ENCODE results near the gene RAI1.
A peak's percentile ranks its signal among the peaks of the same experiment; 100 is the strongest.
"Not testable (repeated sequence)": the region's sequence is repeated elsewhere in the genome, so short reads cannot be mapped to it uniquely, and the experiment has no call there.

Gene RAI1

GRCh38 chr17:17681187-17681743 is at the start of gene RAI1:
Gene RAI1 (plus strand): TSS chr17:17681458. CDS start chr17:17792949, 111,491 bp downstream.
- ChIA-PET CTCF (interaction anchor here (0.8 to 5.0 kb wide), 26 partner anchors 9 to 356 kb away, joined by 3 to 57 read pairs (median 7); no protein-coding TSS in a partner anchor), POLR2A (no interaction called here)
- peak; percentile 86 for DNase-seq (ENCODE audit: extremely low spot score)
- TF ChIP-seq CTCF (IDR thresholded peaks at IDR 0.05; ENCODE audit: control extremely low read depth, extremely low read depth, low read depth, missing control alignments): peak; percentile 92

GRCh38 chr17:17632690-17633089 is 48.6 kb upstream of the RAI1 start:
- CTCF ChIA-PET: interaction anchor here (1.7 to 3.7 kb wide), 4 partner anchors 9 to 277 kb away, joined by 7 to 34 read pairs (median 12); no protein-coding TSS in a partner anchor
- POLR2A ChIA-PET; DNase-seq (ENCODE audit: extremely low spot score): not testable (repeated sequence)

- POLR2A ChIA-PET: no interaction called here
- CTCF ChIA-PET: interaction anchor here (1.7 to 3.7 kb wide), 4 partner anchors 8 to 277 kb away, joined by 7 to 34 read pairs (median 12); no protein-coding TSS in a partner anchor
- no peak for DNase-seq (ENCODE audit: extremely low spot score)
- no peak for TF ChIP-seq CTCF (IDR thresholded peaks at IDR 0.05; ENCODE audit: control extremely low read depth, extremely low read depth, low read depth, missing control alignments)
Measured at GRCh38 chr17:17633310-17633709, 47.9 kb upstream of the RAI1 start.

- no peak for DNase-seq (ENCODE audit: extremely low spot score)
- ChIA-PET CTCF (interaction anchor here (0.9 to 8.7 kb wide), 3 partner anchors 128 to 281 kb away, joined by 3 to 168 read pairs (median 4); no protein-coding TSS in a partner anchor), POLR2A (no interaction called here)
- TF ChIP-seq CTCF (IDR thresholded peaks at IDR 0.05; ENCODE audit: control extremely low read depth, extremely low read depth, low read depth, missing control alignments): no peak
Measured at GRCh38 chr17:17635126-17635525, 46.1 kb upstream of the RAI1 start.

- POLR2A ChIA-PET: interaction anchor here (0.6 kb wide), 1 partner anchor 13 kb away, joined by 8 read pairs; no protein-coding TSS in a partner anchor
- CTCF ChIA-PET: interaction anchor here (1.0 to 8.7 kb wide), 4 partner anchors 16 to 282 kb away, joined by 3 to 168 read pairs (median 4); no protein-coding TSS in a partner anchor
- DNase-seq (ENCODE audit: extremely low spot score): not testable (repeated sequence)
Measured at GRCh38 chr17:17635537-17636271, 45.6 kb upstream of the RAI1 start.

GRCh38 chr17:17636272-17636885 is 44.9 kb upstream of the RAI1 start:
- ChIA-PET CTCF (interaction anchor here (1.0 to 8.7 kb wide), 4 partner anchors 17 to 282 kb away, joined by 3 to 168 read pairs (median 4); no protein-coding TSS in a partner anchor), POLR2A (interaction anchor here (0.6 kb wide), 1 partner anchor 13 kb away, joined by 8 read pairs; no protein-coding TSS in a partner anchor)
- no peak for DNase-seq (ENCODE audit: extremely low spot score)
- no peak for TF ChIP-seq CTCF (IDR thresholded peaks at IDR 0.05; ENCODE audit: control extremely low read depth, extremely low read depth, low read depth, missing control alignments)

GRCh38 chr17:17638467-17638866 is 42.8 kb upstream of the RAI1 start:
- ChIA-PET POLR2A (interaction anchor here (0.5 kb wide), 1 partner anchor 10 kb away, joined by 3 read pairs; no protein-coding TSS in a partner anchor), CTCF (interaction anchor here (1.5 to 8.7 kb wide), 3 partner anchors 25 to 284 kb away, joined by 3 to 168 read pairs (median 5); partner anchors contain the start of gene RASD1)
- DNase-seq (ENCODE audit: extremely low spot score): no peak
- no peak for TF ChIP-seq CTCF (IDR thresholded peaks at IDR 0.05; ENCODE audit: control extremely low read depth, extremely low read depth, low read depth, missing control alignments)

GRCh38 chr17:17639661-17640270 is 41.5 kb upstream of the RAI1 start:
- ChIA-PET CTCF (interaction anchor here (3.5 to 8.7 kb wide), 3 partner anchors 8 to 286 kb away, joined by 34 to 168 read pairs (median 82); partner anchors contain the start of gene RASD1), POLR2A (interaction anchor here (0.6 kb wide), 1 partner anchor 46 kb away, joined by 4 read pairs; no protein-coding TSS in a partner anchor)
- not testable (repeated sequence) for DNase-seq (ENCODE audit: extremely low spot score)

All from GM10248 (cell line).